GM12878 (cell line): ENCODE measurements around the gene ABHD8. TPM values are rescaled to one million over a fixed set of nuclear protein-coding genes. Genes with fewer than 3 reads are reported as not detected.

Source experiments
- CBX5 ChIP-seq: sonication (generic); IDR thresholded peaks from 2 replicates; pipeline ENCODE4 v1.6.1; 2016; ENCODE audit warnings: low read depth, moderate library complexity, mild to moderate bottlenecking, inconsistent platforms
- CREM ChIP-seq: IDR thresholded peaks from 2 replicates; pipeline ENCODE4 v1.6.1; 2014; ENCODE audit warnings: antibody characterized with exemption, low read depth
- E2F4 ChIP-seq: IDR thresholded peaks from 2 replicates; pipeline ENCODE4 v1.6.1; 2012; ENCODE audit warnings: low read depth, low read length, improper control_type of control experiment
- E2F8 ChIP-seq: fragments of 450-650 bp; IDR thresholded peaks from 2 replicates; pipeline ENCODE4 v1.6.1; 2018; ENCODE audit warnings: mild to moderate bottlenecking, low read depth, moderate library complexity; ENCODE audit not compliant: partially characterized antibody
- EP300 ChIP-seq, 2 experiments: fragments of 150-350 bp in 1 of 2; IDR thresholded peaks; 2 replicates each; pipeline ENCODE4 v1.6.1; 2011 to 2012; ENCODE audit warnings: low read depth in 2 of 2, low read length in 2 of 2, borderline replicate concordance in 1 of 2, improper control_type of control experiment in 1 of 2, inconsistent platforms in 1 of 2; ENCODE audit not compliant: control insufficient read depth in 1 of 2
- ESRRA ChIP-seq: IDR thresholded peaks from 2 replicates; pipeline ENCODE4 v1.6.1; 2012; ENCODE audit warnings: mild to moderate bottlenecking, low read length, improper control_type of control experiment
- FOXM1 ChIP-seq: IDR thresholded peaks from 2 replicates; pipeline ENCODE4 v1.6.1; 2012; ENCODE audit warnings: low read depth, mild to moderate bottlenecking, inconsistent platforms, low read length, moderate library complexity
- HCFC1 ChIP-seq: fragments of 150-350 bp; IDR thresholded peaks from 2 replicates; pipeline ENCODE4 v1.6.1; 2014; ENCODE audit warnings: low read length
- JUNB ChIP-seq: IDR thresholded peaks from 2 replicates; pipeline ENCODE4 v1.6.1; 2016; ENCODE audit warnings: antibody characterized with exemption, mild to moderate bottlenecking
- MEF2B ChIP-seq: fragments of 450-650 bp; IDR thresholded peaks from 2 replicates; pipeline ENCODE4 v1.6.1; 2018; ENCODE audit warnings: mild to moderate bottlenecking, moderate library complexity; ENCODE audit not compliant: partially characterized antibody, poor library complexity, severe bottlenecking
- MXI1 ChIP-seq: fragments of 150-350 bp; IDR thresholded peaks from 2 replicates; pipeline ENCODE4 v1.6.1; 2011; ENCODE audit warnings: low read depth, mild to moderate bottlenecking, inconsistent platforms, low read length, improper control_type of control experiment
- RELA ChIP-seq: fragments of 450-650 bp; IDR thresholded peaks from 2 replicates; pipeline ENCODE4 v1.8.0; 2014; ENCODE audit warnings: borderline replicate concordance; ENCODE audit not compliant: partially characterized antibody
- RUNX3 ChIP-seq: IDR thresholded peaks from 2 replicates; pipeline ENCODE4 v1.6.1; 2012; ENCODE audit warnings: low read length, inconsistent platforms
- SMC3 ChIP-seq: IDR thresholded peaks from 2 replicates; pipeline ENCODE4 v1.6.1; 2011; ENCODE audit warnings: low read length, improper control_type of control experiment, borderline replicate concordance
- SPI1 ChIP-seq: IDR thresholded peaks from 2 replicates; pipeline ENCODE4 v1.6.1; 2011; ENCODE audit warnings: low read depth, mild to moderate bottlenecking, low read length, moderate library complexity, borderline replicate concordance; ENCODE audit not compliant: insufficient read depth
- TBL1XR1 ChIP-seq: IDR thresholded peaks from 2 replicates; pipeline ENCODE4 v1.6.1; 2012; ENCODE audit warnings: low read depth, low read length, improper control_type of control experiment
- USF1 ChIP-seq: IDR thresholded peaks from 2 replicates; pipeline ENCODE4 v1.6.1; 2011; ENCODE audit warnings: borderline replicate concordance, low read depth, mild to moderate bottlenecking, moderate library complexity, mixed read lengths, low read length; ENCODE audit not compliant: insufficient read depth; ENCODE audit errors: extremely low read length
- YBX1 ChIP-seq: fragments of 450-650 bp; IDR thresholded peaks from 2 replicates; pipeline ENCODE4 v1.6.1; 2016; ENCODE audit warnings: antibody characterized with exemption
- YY1 ChIP-seq: IDR thresholded peaks from 2 replicates; pipeline ENCODE4 v1.6.1; 2011; ENCODE audit warnings: low read depth, mild to moderate bottlenecking, low read length
- ZNF384 ChIP-seq: IDR thresholded peaks from 2 replicates; pipeline ENCODE4 v1.6.1; 2012; ENCODE audit warnings: low read depth, mild to moderate bottlenecking, low read length, improper control_type of control experiment, borderline replicate concordance
- ZSCAN29 ChIP-seq: fragments of 450-650 bp; IDR thresholded peaks from 2 replicates; pipeline ENCODE4 v1.6.1; 2017; ENCODE audit warnings: mild to moderate bottlenecking, moderate library complexity
- polyA plus RNA-seq, 11 experiments: library from polyadenylated mRNA; depleted of rRNA in 4 of 11; unstranded in 6 of 11; stranded (reverse) in 5 of 11; fragments of >200 nt; fragmentation: Nextera tagmentation in 4 of 11; fragmentation: Illumina TruSeq in 1 of 11; extraction: Ambion mirVana in 4 of 11; extraction: Trizol in 1 of 11; gene quantifications; 1 replicate in 1 of 11; 2 replicates in 10 of 11; pipeline versions ENCODE4 v1.2.1 to v1.2.3, GENCODE V29; 2011 to 2016; ENCODE audit warnings: inconsistent platforms in 2 of 11, missing spikeins in 2 of 11, low read depth in 1 of 11
- total RNA-seq, 4 experiments: library from RNA; depleted of rRNA in 3 of 4; stranded (reverse); fragments of >200 nt in 3 of 4; fragmentation: Illumina TruSeq in 1 of 4; extraction: Trizol in 1 of 4; gene quantifications; 2 replicates each; pipeline versions ENCODE4 v1.2.1 to v1.2.3, GENCODE V29; 2013 to 2021
- TF ChIP-seq, protein P1 (sequence below): fragments of 450-650 bp; IDR thresholded peaks from 2 replicates; pipeline ENCODE4 v1.6.1; 2017; ENCODE audit warnings: low read depth, mild to moderate bottlenecking, moderate library complexity
- TF ChIP-seq, protein P2 (sequence below): IDR thresholded peaks from 2 replicates; pipeline ENCODE4 v1.6.1; 2012; ENCODE audit warnings: low read depth, low read length, improper control_type of control experiment

The ABHD8 gene
- total and polyA plus RNA-seq, 10 of the 15 experiments (the other 5 are each of a cell fraction or from before 2014, with no cell fraction given): 0.03 to 12.5 (median 6.0) TPM

GRCh38 chr19:17303167-17303939 is at the start of gene ABHD8 (continued):
- no peak for TF ChIP-seq E2F4
- no peak for TF ChIP-seq ESRRA
- no peak for TF ChIP-seq MEF2B
- TF ChIP-seq RELA: no peak
- TF ChIP-seq E2F8: no peak
- TF ChIP-seq, protein P1, sequence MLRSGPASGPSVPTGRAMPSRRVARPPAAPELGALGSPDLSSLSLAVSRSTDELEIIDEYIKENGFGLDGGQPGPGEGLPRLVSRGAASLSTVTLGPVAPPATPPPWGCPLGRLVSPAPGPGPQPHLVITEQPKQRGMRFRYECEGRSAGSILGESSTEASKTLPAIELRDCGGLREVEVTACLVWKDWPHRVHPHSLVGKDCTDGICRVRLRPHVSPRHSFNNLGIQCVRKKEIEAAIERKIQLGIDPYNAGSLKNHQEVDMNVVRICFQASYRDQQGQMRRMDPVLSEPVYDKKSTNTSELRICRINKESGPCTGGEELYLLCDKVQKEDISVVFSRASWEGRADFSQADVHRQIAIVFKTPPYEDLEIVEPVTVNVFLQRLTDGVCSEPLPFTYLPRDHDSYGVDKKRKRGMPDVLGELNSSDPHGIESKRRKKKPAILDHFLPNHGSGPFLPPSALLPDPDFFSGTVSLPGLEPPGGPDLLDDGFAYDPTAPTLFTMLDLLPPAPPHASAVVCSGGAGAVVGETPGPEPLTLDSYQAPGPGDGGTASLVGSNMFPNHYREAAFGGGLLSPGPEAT: no peak
- no peak for TF ChIP-seq YBX1
- TF ChIP-seq ZSCAN29: peak; percentile 99
- TF ChIP-seq SPI1: peak; percentile 39; the same call in 1 of the 2 replicates
- 0 out of 2 replicates have a peak, but pooled peaks have one; percentile 21 for TF ChIP-seq HCFC1
- TF ChIP-seq ZNF384: no peak
- peak; percentile 32; the same call in 1 of the 2 replicates for TF ChIP-seq YY1
- TF ChIP-seq TBL1XR1: no peak
- no peak for TF ChIP-seq SMC3
- TF ChIP-seq, protein P2, sequence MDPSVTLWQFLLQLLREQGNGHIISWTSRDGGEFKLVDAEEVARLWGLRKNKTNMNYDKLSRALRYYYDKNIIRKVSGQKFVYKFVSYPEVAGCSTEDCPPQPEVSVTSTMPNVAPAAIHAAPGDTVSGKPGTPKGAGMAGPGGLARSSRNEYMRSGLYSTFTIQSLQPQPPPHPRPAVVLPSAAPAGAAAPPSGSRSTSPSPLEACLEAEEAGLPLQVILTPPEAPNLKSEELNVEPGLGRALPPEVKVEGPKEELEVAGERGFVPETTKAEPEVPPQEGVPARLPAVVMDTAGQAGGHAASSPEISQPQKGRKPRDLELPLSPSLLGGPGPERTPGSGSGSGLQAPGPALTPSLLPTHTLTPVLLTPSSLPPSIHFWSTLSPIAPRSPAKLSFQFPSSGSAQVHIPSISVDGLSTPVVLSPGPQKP: no peak
- no peak for TF ChIP-seq EP300 (IDR thresholded peaks at IDR 0.05; ENCODE audit: borderline replicate concordance in 1 of 2, control insufficient read depth in 1 of 2, low read depth in 2 of 2, low read length in 2 of 2)
- TF ChIP-seq CBX5: no peak
- TF ChIP-seq USF1: peak; percentile 74
- peak; percentile 39; the same call in 1 of the 2 replicates for TF ChIP-seq MXI1
- TF ChIP-seq CREM: peak; percentile 67
- no peak for TF ChIP-seq FOXM1
- TF ChIP-seq JUNB: no peak
- no peak; the same call in 1 of the 2 replicates for TF ChIP-seq RUNX3
